AG09309 (cell line): ENCODE data around the gene SCO2.

ENCODE experiments used
- DNase-seq: peaks from one replicate; pipeline ENCODE4 v3.0.0-alpha.2; 2010; ENCODE audit warnings: low read depth
- H3K4me3 ChIP-seq: 2 replicates; pipeline ENCODE4 v1.5.1; 2011; ENCODE audit warnings: mild to moderate bottlenecking, low read depth, low read length, moderate library complexity; ENCODE audit not compliant: control insufficient read depth
- CTCF ChIP-seq: IDR thresholded peaks from 2 replicates; pipeline ENCODE4 v1.5.1; 2011; ENCODE audit warnings: mild to moderate bottlenecking, low read depth, low read length, inconsistent platforms; ENCODE audit not compliant: insufficient read depth, control insufficient read depth; ENCODE audit errors: missing control alignments

Gene SCO2

DNA sequence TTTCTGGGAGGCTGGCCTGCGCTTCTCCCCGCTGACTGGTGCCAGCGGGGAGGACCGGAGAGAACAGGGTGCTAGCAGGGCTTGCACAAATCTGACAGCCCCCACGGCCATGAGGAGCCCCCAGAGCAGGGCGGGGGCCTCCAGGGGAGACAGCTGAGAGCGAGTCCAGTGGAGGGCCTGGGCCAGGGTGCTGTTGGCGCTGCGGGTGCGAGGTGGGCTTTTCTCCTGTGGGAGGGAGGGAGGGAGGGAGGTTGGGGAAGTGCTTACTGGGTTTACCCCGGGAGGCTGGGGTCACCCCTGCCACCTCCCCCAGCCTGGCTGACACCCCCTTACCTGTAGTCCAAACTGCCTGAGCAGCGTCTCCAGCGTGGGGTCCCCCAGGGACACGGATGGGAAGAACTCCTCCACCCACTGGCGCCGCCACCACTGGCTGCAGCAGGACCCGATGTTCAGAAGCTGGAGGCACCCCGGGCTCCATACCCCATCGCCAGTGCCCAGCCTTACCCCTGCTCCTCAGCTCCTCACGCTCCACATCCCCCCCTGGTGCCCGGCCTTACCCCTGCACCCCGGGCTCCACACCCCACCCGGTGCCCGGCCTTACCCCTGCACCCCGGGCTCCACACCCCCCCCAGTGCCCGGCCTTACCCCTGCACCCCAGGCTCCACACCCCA, 21.8 kb downstream of the SCO2 start:
- no peak overlapping the region for H3K4me3 ChIP-seq
- peak; percentile 15 for TF ChIP-seq CTCF
- no peak for DNase-seq

- H3K4me3 ChIP-seq = no peak overlapping the region
- DNase-seq = no peak
- TF ChIP-seq CTCF = no peak
Observed at GRCh38 chr22:50502628-50503474, 22.5 kb downstream of the SCO2 start.

DNA sequence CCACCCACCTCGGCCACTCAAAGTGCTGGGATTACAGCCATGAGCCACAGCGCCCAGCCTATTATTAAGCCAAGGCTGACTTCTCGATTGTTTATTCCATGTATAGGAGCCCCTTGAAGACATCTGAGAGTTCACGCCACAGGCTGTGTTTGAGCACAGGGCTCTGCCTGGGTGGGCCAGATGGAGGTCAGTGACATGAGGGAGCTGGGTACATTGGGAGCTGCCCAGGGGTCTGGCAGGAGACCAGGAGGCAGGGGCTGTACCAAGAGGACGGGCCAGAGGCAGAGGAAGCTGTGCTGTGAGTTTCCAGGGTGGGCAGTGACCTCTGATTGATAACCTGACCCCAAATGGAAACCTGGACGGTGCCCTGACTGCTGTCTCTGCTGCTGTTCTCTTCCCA, 23.3 kb downstream of the SCO2 start:
- no peak for DNase-seq
- no peak overlapping the region for H3K4me3 ChIP-seq
- TF ChIP-seq CTCF = no peak

DNA sequence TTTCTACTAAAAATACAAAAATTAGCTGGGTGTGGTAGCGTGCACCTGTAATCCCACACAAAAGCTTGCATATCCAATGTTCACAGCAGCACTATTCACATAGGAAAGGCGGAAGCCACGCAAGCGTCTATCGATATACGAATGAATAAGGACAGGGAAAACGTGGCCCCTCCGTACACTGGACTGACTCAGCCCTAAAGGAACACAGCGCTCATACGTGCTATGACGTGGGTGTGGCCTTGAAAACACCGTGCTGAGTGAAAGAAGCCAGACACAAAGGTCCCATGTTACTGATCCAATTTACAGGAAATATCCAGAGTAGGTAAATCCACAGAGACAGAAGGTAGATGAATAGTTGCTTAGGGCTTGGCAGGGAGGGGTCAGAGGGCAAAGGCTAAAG, 24.9 kb downstream of the SCO2 start:
- no peak for DNase-seq
- H3K4me3 ChIP-seq = no peak overlapping the region
- no peak for TF ChIP-seq CTCF

GRCh38 chr22:50498322-50498890, 27.0 kb downstream of the SCO2 start:
- DNase-seq = no peak
- no peak overlapping the region for H3K4me3 ChIP-seq
- TF ChIP-seq CTCF = peak; percentile 75

DNA sequence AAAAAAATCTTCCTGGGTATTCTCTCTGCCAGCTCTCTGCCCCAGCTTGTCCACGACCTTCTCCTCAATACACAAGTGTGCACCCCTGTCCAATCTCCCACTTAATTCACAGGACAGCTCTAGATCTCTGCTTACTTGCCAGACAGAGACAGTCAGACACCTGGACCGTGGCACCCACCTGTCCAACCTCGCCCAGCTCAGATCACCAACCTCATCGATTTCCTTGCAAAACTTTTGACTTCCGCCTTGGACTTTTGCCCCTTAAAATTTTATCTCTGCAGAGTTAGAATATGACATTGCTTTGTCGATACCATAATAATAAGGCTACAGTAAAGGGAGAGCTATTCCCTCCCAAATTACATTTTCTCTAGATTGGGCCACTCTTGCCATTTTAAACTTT, 28.3 kb downstream of the SCO2 start:
- no peak for TF ChIP-seq CTCF
- DNase-seq = no peak
- H3K4me3 ChIP-seq = no peak overlapping the region
